Fibroblast of mammary gland (primary cell): ENCODE results near the gene IL17RA.

ENCODE experiments used
- DNase-seq: peaks from one replicate; pipeline ENCODE4 v3.0.0-alpha.2; 2010; ENCODE audit warnings: low read depth
- H3K4me3 ChIP-seq: 2 replicates; pipeline ENCODE4 v1.5.1; 2011; ENCODE audit warnings: low read depth, mild to moderate bottlenecking, low read length, moderate library complexity; ENCODE audit not compliant: control insufficient read depth
- CTCF ChIP-seq: conservative IDR thresholded peaks from 2 replicates; pipeline ENCODE4 v1.5.1; 2011; ENCODE audit warnings: low read depth, low read length, inconsistent platforms; ENCODE audit not compliant: control insufficient read depth, insufficient read depth

Gene IL17RA

GRCh38 chr22:17091851-17092250 lies 7.1 kb downstream of the IL17RA start:
- H3K4me3 ChIP-seq: no peak overlapping the region
- DNase-seq: no peak
- no peak for TF ChIP-seq CTCF

GRCh38 chr22:17093081-17093480 lies 8.3 kb downstream of the IL17RA start:
- no peak overlapping the region for H3K4me3 ChIP-seq
- no peak for DNase-seq
- TF ChIP-seq CTCF: no peak

GRCh38 chr22:17095538-17095937 lies 10.7 kb downstream of the IL17RA start:
- DNase-seq: no peak
- TF ChIP-seq CTCF: peak; percentile 23
- H3K4me3 ChIP-seq: no peak overlapping the region

- no peak overlapping the region for H3K4me3 ChIP-seq
- no peak for DNase-seq
- no peak for TF ChIP-seq CTCF
These were observed 11.3 kb downstream of the IL17RA start for GRCh38 chr22:17096071-17096470.

- H3K4me3 ChIP-seq: no peak overlapping the region
- no peak for TF ChIP-seq CTCF
- no peak for DNase-seq
These were observed 12.3 kb downstream of the IL17RA start for GRCh38 chr22:17097062-17097461.

- no peak overlapping the region for H3K4me3 ChIP-seq
- DNase-seq: no peak
- no peak for TF ChIP-seq CTCF
These were observed 12.9 kb downstream of the IL17RA start for GRCh38 chr22:17097701-17098100.

GRCh38 chr22:17098379-17098819 lies 13.6 kb downstream of the IL17RA start:
- no peak overlapping the region for H3K4me3 ChIP-seq
- DNase-seq: no peak
- TF ChIP-seq CTCF: no peak
